GM18517 (cell line): ENCODE measurements around the gene ELMO2.

Source experiments
- ATAC-seq: cut with Tn5 transposase; IDR thresholded peaks from one replicate; pipeline ENCODE4 v1.9.1; 2021; ENCODE audit warnings: mild to moderate bottlenecking, moderate library complexity; ENCODE audit not compliant: unreplicated experiment

ELMO2 gene

GRCh38 chr20:46353500-46354206 is 52.8 kb downstream of the ELMO2 start:
- no peak for ATAC-seq

- no peak for ATAC-seq
Observed at GRCh38 chr20:46352370-46352938, 54.0 kb downstream of the ELMO2 start.

- no peak for ATAC-seq
Observed at GRCh38 chr20:46351357-46352058, 54.9 kb downstream of the ELMO2 start.

- no peak for ATAC-seq
Observed at GRCh38 chr20:46350986-46351267, 55.5 kb downstream of the ELMO2 start.

GRCh38 chr20:46350201-46350985 is 56.0 kb downstream of the ELMO2 start:
- ATAC-seq, result no peak

- no peak for ATAC-seq
Observed at GRCh38 chr20:46349742-46350056, 56.7 kb downstream of the ELMO2 start.

GRCh38 chr20:46349035-46349741 is 57.2 kb downstream of the ELMO2 start:
- ATAC-seq, result no peak

- no peak for ATAC-seq
Observed at GRCh38 chr20:46347841-46348803, 58.3 kb downstream of the ELMO2 start.

GRCh38 chr20:46346770-46347169 is 59.6 kb downstream of the ELMO2 start:
- no peak for ATAC-seq

GRCh38 chr20:46344488-46345162 is 61.8 kb downstream of the ELMO2 start:
- no peak for ATAC-seq

GRCh38 chr20:46343975-46344357 is 62.4 kb downstream of the ELMO2 start:
- ATAC-seq, result no peak

- no peak for ATAC-seq
Observed at GRCh38 chr20:46343348-46343974, 63.0 kb downstream of the ELMO2 start.

- no peak for ATAC-seq
Observed at GRCh38 chr20:46342451-46343347, 63.7 kb downstream of the ELMO2 start.

- ATAC-seq, result no peak
Observed at GRCh38 chr20:46342010-46342378, 64.4 kb downstream of the ELMO2 start.

GRCh38 chr20:46341074-46342009 is 65.1 kb downstream of the ELMO2 start:
- no peak for ATAC-seq

- ATAC-seq, result no peak
Observed at GRCh38 chr20:46339037-46339436, 67.4 kb downstream of the ELMO2 start.

GRCh38 chr20:46336735-46337134 is 69.7 kb downstream of the ELMO2 start:
- no peak for ATAC-seq
